GM06990 (cell line): Measurements from ENCODE around the gene LHX3.

Source experiments
- DNase-seq: peaks from one replicate; pipeline ENCODE4 v3.0.0-alpha.2; 2011; ENCODE audit not compliant: insufficient read length; ENCODE audit errors: extremely low read depth
- H3K27me3 ChIP-seq: replicated peaks from 2 replicates; pipeline ENCODE4 v1.6.0; 2011; ENCODE audit warnings: low read length; ENCODE audit not compliant: control insufficient read depth, insufficient read depth
- H3K36me3 ChIP-seq: 2 replicates; pipeline ENCODE4 v1.5.1; 2011; ENCODE audit warnings: low read length; ENCODE audit not compliant: control insufficient read depth, insufficient read depth
- H3K4me3 ChIP-seq: replicated peaks from 2 replicates; pipeline ENCODE4 v1.5.1; 2011; ENCODE audit warnings: low read depth, mild to moderate bottlenecking, control low read depth, low read length
- CTCF ChIP-seq: IDR thresholded peaks from 2 replicates; pipeline ENCODE4 v1.5.1; 2011; ENCODE audit warnings: low read length, control low read depth, mild to moderate bottlenecking, inconsistent platforms; ENCODE audit not compliant: insufficient read depth, poor library complexity, severe bottlenecking

LHX3 gene

GRCh38 chr9:136235171-136235570 lies 30.2 kb upstream of the LHX3 start:
- peaks cover 18% of the 10 kb centered on the region for H3K36me3 ChIP-seq
- DNase-seq: no peak
- H3K27me3 ChIP-seq: no peaks in the 10 kb centered on the region
- no peak overlapping the region for H3K4me3 ChIP-seq
- TF ChIP-seq CTCF: no peak

- DNase-seq: no peak
- TF ChIP-seq CTCF: no peak
- H3K36me3 ChIP-seq: peaks cover 18% of the 10 kb centered on the region
- H3K27me3 ChIP-seq: no peaks in the 10 kb centered on the region
- H3K4me3 ChIP-seq: no peak overlapping the region
Observed at GRCh38 chr9:136234597-136234996, 29.7 kb upstream of the LHX3 start.

GRCh38 chr9:136233868-136234267 lies 28.9 kb upstream of the LHX3 start:
- Histone ChIP-seq H3K27me3 (no peaks in the 10 kb centered on the region), H3K4me3 (no peak overlapping the region), H3K36me3 (peaks cover 18% of the 10 kb centered on the region)
- no peak for TF ChIP-seq CTCF
- DNase-seq: no peak

- no peak for TF ChIP-seq CTCF
- Histone ChIP-seq H3K36me3 (peaks cover 18% of the 10 kb centered on the region), H3K27me3 (no peaks in the 10 kb centered on the region), H3K4me3 (no peak overlapping the region)
- no peak for DNase-seq
Observed at GRCh38 chr9:136233411-136233810, 28.5 kb upstream of the LHX3 start.

- Histone ChIP-seq H3K27me3 (no peaks in the 10 kb centered on the region), H3K36me3 (peaks cover 20% of the 10 kb centered on the region), H3K4me3 (no peak overlapping the region)
- no peak for TF ChIP-seq CTCF
- no peak for DNase-seq
Observed at GRCh38 chr9:136232969-136233368, 28.0 kb upstream of the LHX3 start.
